Adrenal gland (tissue), 12 donors: Measurements from ENCODE around the gene ABLIM2. TPM values are rescaled to one million over a fixed set of nuclear protein-coding genes. Genes with fewer than 3 reads are reported as not detected.

Experiments used
- DNase-seq, 7 donors: peaks; one replicate each; pipeline ENCODE4 v3.0.0-alpha.2; 2019 to 2020
- H3K27ac ChIP-seq, 5 donors: fragments of 200-600 bp; sonication (generic) in 4 of 5; 1 replicate in 3 of 5; 2 replicates in 2 of 5; pipeline versions ENCODE4 v1.5.1 to v1.8.0; 2016 to 2020; ENCODE audit warnings: mild to moderate bottlenecking in 1 of 5
- H3K27me3 ChIP-seq: fragments of 200-600 bp; 2 replicates; pipeline ENCODE4 v1.8.0; 2021
- H3K36me3 ChIP-seq, 2 donors: fragments of 200-600 bp; replicated peaks in 1 of 2; 1 replicate in 1 of 2; 2 replicates in 1 of 2; pipeline versions ENCODE4 v1.5.1 to v1.8.0; 2018 to 2022
- H3K4me1 ChIP-seq, 2 donors: fragments of 200-600 bp; replicated peaks in 1 of 2; 1 replicate in 1 of 2; 2 replicates in 1 of 2; pipeline versions ENCODE4 v1.5.1 to v1.8.0; 2018 to 2021
- H3K4me3 ChIP-seq, 4 donors: fragments of 200-600 bp; sonication (generic) in 3 of 4; one replicate each; pipeline ENCODE4 v1.5.1; 2016 to 2018
- H3K9me3 ChIP-seq, 3 donors: fragments of 200-600 bp; sonication (generic) in 1 of 3; replicated peaks in 1 of 3; 1 replicate in 2 of 3; 2 replicates in 1 of 3; pipeline versions ENCODE4 v1.5.1 to v1.8.0; 2016 to 2021
- CTCF ChIP-seq, 6 experiments: fragments of 450-650 bp in 4 of 6; fragments of 200-600 bp in 2 of 6; sonication (generic) in 1 of 6; IDR thresholded peaks; 1 replicate in 5 of 6; 2 replicates in 1 of 6; pipeline versions ENCODE4 v1.5.1 to v1.8.0; 2016 to 2021; ENCODE audit warnings: antibody characterized with exemption in 6 of 6, mild to moderate bottlenecking in 2 of 6, moderate library complexity in 1 of 6
- POLR2A ChIP-seq, 2 donors: fragments of 450-650 bp; IDR thresholded peaks; one replicate each; pipeline ENCODE4 v1.6.1; 2017; ENCODE audit warnings: antibody characterized with exemption in 2 of 2, mild to moderate bottlenecking in 2 of 2, moderate library complexity in 1 of 2
- WGBS, 4 donors: extraction: QIAGEN DNeasy Blood & Tissue Kit in 2 of 4; methylation state at CpG; one replicate each; pipeline versions ENCODE4 v1.1.5 to v1.1.7; 2013 to 2017; 5-methylcytosine and 5-hydroxymethylcytosine counted together
- intact Hi-C, 2 donors: fragments of 100-400 bp; cut with DNase I; formaldehyde crosslinking; loops; one replicate each; pipeline versions ENCODE4 v1.14.1 to v1.15.0; 2022 to 2023
- polyA plus RNA-seq, 3 donors: library from polyadenylated mRNA; stranded (reverse); fragments of 200-250 nt in 2 of 3; fragments of 350-450 nt in 1 of 3; fragmentation: Illumina TruSeq in 1 of 3; extraction: RNeasy Lipid Tissue Mini Kit (QIAGEN cat#74804) in 1 of 3; gene quantifications; one replicate each; pipeline ENCODE4 v1.2.3, GENCODE V29; 2013 to 2014
- total RNA-seq, 9 donors: library from RNA; depleted of rRNA in 4 of 9; stranded (reverse); fragments of >200 nt in 4 of 9; fragments of 120-200 nt in 1 of 9; fragmentation: NEBNext Ultra II Directional in 1 of 9; extraction: Animal tissue kit (Norgen Biotek cat#: 25700) in 1 of 9; gene quantifications; one replicate each; pipeline versions ENCODE4 v1.1.0 to v1.2.4, GENCODE V29; 2013 to 2023
- donor health status: healthy with polysubstance abuse.
- donor health status: Bipolar disorder and iron deficiency.
- donor health status: DM: yes; HTN: yes; CAD: no.
- donor health status: DM: no; HTN: no; CAD: no.
- donor health status: DM: no; HTN: no; CAD: no.
- donor health status: DM: yes; HTN: yes; CAD: no.

ABLIM2 gene
- total and polyA plus RNA-seq, 12 donors = 5.8 to 31.2 (median 14.6) TPM

- no peak overlapping the region for H3K4me3 ChIP-seq
- peaks cover 7 to 9% of the 10 kb centered on the region in 2 donors for H3K4me1 ChIP-seq
- no peaks in the 10 kb centered on the region for H3K9me3 ChIP-seq
- TF ChIP-seq POLR2A (IDR thresholded peaks at IDR 0.05) = no peak
- TF ChIP-seq CTCF (IDR thresholded peaks at IDR 0.05) = no peak
- intact Hi-C loops = no loop called here
- DNase-seq = no peak
- no peaks in the 10 kb centered on the region for H3K27me3 ChIP-seq
- WGBS, 4 donors = 91 to 96% (median 93%) methylated on average over 35 to 36 of the region's 36 CpGs
- H3K36me3 ChIP-seq = peaks cover 0 to 11% of the 10 kb centered on the region in 2 donors
- H3K27ac ChIP-seq = no peak overlapping the region
Observed at GRCh38 chr4:8005033-8005808, 153.4 kb downstream of the ABLIM2 start.

GRCh38 chr4:8004066-8004465 lies 154.5 kb downstream of the ABLIM2 start:
- Histone ChIP-seq H3K27me3 (no peaks in the 10 kb centered on the region), H3K4me1 (peaks cover 4 to 6% of the 10 kb centered on the region in 2 donors), H3K36me3 (peaks cover 0 to 11% of the 10 kb centered on the region in 2 donors), H3K4me3 (no peak overlapping the region), H3K27ac (no peak overlapping the region), H3K9me3 (no peaks in the 10 kb centered on the region)
- WGBS, 4 donors = 84 to 100% (median 87%) methylated on average over 3 to 6 of the region's 6 CpGs
- no peak for DNase-seq
- intact Hi-C loops = no loop called here
- no peak for TF ChIP-seq CTCF (IDR thresholded peaks at IDR 0.05)
- no peak for TF ChIP-seq POLR2A (IDR thresholded peaks at IDR 0.05)

DNA sequence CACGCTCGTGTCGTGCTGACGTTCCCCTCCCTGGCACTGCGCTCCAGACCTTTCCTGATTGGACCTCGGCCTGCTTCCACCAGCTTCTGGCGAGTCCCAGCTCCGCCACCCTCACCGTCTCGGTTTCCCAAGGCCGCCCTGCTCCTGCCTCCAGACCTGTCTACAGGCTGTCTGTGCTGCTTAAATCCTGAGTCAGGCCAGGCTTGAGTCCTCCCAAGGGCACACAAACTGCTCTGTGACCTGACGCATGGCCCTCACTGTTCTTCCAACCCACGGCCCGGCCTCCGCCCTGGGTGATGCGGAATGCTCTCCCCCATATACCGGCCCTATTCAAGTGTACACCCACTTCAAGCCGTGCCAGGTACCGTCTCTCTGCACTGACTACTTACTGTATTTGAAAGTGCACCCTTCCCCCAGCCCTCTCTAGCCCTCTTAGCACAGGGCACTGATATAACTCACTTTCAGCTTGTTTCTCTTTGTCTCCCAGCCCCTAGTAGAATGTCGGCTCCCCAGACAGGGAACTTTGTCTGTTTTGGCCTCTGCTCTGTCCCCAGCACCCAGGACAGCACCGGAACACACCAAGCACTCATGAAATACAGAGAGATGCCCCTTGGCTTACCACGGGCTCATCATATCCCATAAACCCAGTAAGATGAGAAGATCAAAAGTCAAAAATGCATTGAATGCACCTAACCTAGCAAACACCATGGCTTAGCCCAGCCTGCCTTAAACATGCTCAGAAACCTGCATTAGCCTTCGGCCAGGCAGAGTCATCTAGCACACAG lies 155.9 kb downstream of the ABLIM2 start:
- H3K36me3 ChIP-seq = peaks cover 0 to 11% of the 10 kb centered on the region in 2 donors
- intact Hi-C loops = no loop called here
- H3K27ac ChIP-seq = peak overlapping the region in 4 of 5 donors; percentile 41 to 85 (median 72)
- TF ChIP-seq CTCF (IDR thresholded peaks at IDR 0.05) = no peak
- TF ChIP-seq POLR2A (IDR thresholded peaks at IDR 0.05) = peak in 1 of 2 donors; percentile 30
- no peaks in the 10 kb centered on the region for H3K27me3 ChIP-seq
- peaks cover 4 to 6% of the 10 kb centered on the region in 2 donors for H3K4me1 ChIP-seq
- no peaks in the 10 kb centered on the region for H3K9me3 ChIP-seq
- peak; percentile 61 to 93 (median 88) for DNase-seq
- H3K4me3 ChIP-seq = no peak overlapping the region
- 41 to 62% (median 48%) methylated on average over 23 of the region's 23 CpGs for WGBS, 4 donors
